Right ventricle myocardium inferior (tissue), 1 donor: ENCODE measurements around the gene AMDHD2. TPM values are rescaled to one million over a fixed set of nuclear protein-coding genes. Genes with fewer than 3 reads are reported as not detected.

Experiments used
- ATAC-seq: fragments of 200-7000 bp; cut with Tn5 transposase; one replicate; pipeline ENCODE4 v1.9.1; 2020; ENCODE audit warnings: mild to moderate bottlenecking, moderate library complexity
- DNase-seq: peaks from one replicate; pipeline ENCODE4 v3.0.0; 2021; ENCODE audit errors: missing footprints
- intact Hi-C: fragments of 100-400 bp; cut with DNase I; formaldehyde crosslinking; loops from one replicate; pipeline ENCODE4 v1.11.0; 2022
- total RNA-seq: library from RNA; stranded (reverse); fragmentation: NEBNext Ultra II Directional; extraction: Animal tissue kit (Norgen Biotek cat#: 25700); gene quantifications from one replicate; pipeline ENCODE4 v1.2.1, GENCODE V29; 2021
- donor health status: DM: no; HTN: yes; CAD: no; lungs with severe emphysema.

AMDHD2 gene
- total RNA-seq, 1 donor from 2014 or later, result 16.2 TPM

- ATAC-seq (no peak), DNase-seq (peak; percentile 42)
- intact Hi-C loops, result loop anchor here (5.0 kb wide), 1 partner anchor 305 kb away; the partner anchor contains the start of gene MLST8
These were observed 8.0 kb upstream of the AMDHD2 start for GRCh38 chr16:2511996-2512734.

GRCh38 chr16:2512735-2513404 lies 7.3 kb upstream of the AMDHD2 start:
- DNase-seq (peak; percentile 67), ATAC-seq (no peak)
- intact Hi-C loops, result loop anchor here (1.0 to 5.0 kb wide), 2 partner anchors 12 to 306 kb away; partner anchors contain the start of gene MLST8

GRCh38 chr16:2513405-2514332 lies 6.5 kb upstream of the AMDHD2 start, which contains the start of gene ATP6V0C:
Gene ATP6V0C, plus strand, starts transcription at chr16:2513952. Its CDS starts 152 bp downstream, at chr16:2514104.
- intact Hi-C loops, result loop anchor here (1.0 to 5.0 kb wide), 2 partner anchors 12 to 306 kb away; partner anchors contain the start of gene MLST8
- ATAC-seq (peak; percentile 87), DNase-seq (peak; percentile 97)

DNA sequence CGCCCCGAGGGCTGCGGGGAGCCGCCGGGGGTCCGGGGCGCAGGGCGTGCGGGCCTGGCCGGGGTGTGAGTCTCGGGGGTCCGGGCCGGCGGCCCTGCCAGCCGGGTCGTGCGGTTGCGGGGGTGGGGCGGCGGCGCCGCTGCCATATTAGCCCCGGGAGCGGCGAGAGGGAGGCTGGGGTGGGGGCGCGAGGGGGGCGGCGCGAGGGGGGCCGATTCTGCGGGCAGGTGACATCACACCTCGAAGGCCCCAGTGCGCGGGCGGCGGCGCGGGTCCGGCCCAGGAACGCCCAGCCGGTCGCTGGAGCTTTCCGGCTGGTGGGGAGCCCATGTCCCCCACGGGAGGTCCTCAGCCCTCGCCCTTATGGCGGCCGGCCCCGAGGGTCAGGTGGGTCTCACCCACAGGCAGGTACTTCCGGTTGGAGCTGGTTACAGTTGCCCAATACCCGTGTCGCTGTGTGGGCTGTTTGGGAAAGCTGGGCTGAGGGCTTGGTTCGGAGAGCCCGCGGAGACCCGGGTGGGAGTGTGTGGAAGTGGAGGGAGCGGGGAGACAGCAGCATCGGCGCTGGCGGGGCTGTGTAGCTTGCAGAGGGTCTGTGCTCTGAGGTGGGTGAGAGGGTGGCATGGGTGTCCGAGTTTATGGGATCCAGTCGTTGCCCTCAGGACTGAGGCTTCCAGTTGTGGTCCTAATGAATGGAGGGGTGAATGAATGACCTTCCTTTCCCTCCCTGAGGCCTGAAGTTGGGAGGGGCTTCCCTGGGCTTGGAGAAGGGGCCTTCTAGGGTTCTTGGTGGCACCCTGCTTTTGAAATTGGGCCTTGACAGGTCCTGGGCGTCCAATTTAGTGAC lies 5.6 kb upstream of the AMDHD2 start:
- intact Hi-C loops, result loop anchor here (5.0 kb wide), 1 partner anchor 307 kb away; the partner anchor contains the start of gene MLST8
- ATAC-seq, result no peak
- no peak for DNase-seq

DNA sequence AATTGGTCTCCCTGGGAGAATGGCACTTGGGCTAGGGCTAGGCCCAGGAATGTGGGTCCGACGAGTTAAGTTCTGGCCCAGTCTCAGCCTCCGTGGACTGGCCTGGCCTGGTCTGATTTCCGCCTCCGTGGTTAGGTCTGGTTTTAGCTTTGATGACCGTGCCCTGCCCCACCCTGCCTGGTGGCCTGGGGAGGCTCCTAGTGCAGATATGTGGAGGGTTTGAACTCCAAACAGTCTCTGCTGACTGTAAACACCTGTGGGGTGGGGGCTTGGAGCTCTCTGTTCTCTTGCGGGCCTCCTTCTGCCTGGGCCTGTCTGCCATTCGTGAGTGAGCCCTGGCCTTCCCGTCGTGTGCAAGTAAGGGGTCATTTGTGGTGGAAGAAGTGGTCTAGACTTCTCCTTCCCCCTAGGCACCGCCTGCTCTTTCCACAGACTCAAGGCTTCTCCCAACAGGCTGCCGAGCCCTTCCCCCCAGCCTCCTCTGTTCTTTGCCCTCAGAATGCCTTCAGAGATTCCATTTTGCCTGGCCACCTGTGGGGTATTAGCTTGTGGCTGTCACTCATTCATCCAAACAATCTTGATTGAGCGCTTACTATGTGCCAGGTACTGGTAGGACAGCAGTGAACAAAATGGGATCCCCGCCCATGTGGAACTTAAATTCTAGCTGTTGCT lies 4.9 kb upstream of the AMDHD2 start:
- peak; percentile 62 for DNase-seq
- ATAC-seq, result no peak
- intact Hi-C loops, result no loop called here

DNA sequence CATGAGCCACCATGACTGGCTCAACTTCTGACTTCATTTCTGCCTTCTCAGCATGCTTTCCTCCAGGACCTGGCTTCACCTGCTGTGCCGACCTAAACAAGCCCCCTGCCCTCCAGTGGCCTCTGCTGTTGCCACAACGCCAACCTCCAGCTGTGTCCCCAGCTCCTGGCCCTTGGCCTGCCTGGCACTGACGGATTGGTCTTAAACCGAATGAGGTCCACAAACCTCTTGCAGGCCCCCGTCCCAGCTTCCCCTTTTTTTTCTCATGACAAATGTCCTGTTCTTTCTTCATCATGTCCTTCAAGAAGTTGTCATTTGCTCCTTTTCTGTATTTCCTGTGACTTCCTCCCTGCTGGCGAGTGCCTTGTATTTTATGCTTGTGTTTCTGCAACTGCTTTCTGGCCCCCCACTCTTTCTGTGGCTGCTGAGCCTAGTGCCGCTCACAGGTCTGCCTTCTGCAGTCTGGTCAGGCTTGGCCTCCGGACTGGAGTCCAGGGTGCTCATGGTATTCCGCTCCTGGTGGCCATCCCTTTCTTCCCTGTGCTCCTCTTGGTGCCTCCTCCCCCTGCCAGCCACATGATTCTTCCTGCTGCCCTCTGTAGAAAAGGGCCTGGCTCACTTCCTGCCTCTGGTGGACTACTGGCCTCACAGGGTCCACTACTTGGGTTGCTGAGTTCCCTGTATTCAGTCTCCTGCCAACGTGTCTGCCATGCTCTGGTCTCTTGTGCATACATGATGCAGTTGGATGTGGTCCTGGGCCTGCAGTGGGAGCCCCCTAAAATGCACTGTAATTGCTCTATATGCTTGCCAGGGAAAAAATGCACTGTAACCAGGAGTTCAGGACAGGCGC lies 3.6 kb upstream of the AMDHD2 start:
- DNase-seq, result peak; percentile 79
- intact Hi-C loops, result no loop called here

DNA sequence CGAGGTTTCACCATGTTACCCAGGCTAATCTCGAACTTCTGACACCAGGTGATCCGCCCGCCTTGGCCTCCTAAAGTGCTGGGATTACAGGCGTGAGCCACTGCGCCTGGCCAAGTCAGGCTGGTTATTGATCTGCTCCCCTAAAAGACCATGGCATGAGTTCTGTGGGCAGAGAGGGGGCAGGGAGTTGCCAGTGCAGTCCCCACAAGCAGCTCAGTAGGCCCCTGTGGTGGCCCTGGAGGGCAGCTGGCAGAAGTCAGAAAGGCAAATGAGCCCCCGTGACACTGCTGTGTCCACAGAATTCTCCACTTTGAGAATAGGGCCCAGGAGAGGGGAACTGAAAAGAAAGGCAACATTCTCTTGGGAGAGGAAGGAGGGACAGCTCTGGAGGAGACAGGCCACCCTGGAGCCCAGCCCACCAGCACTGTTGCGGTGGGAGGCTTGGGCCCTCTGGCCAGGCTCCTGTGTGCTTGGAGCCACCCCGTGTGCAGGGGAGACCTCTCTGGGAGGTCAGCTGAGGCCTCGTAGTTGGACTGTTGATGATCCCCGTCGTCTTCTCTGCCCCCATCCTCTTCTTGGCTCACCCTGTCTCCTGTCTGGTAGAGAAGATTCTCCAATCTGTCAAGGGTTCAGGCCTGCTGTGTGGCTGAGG lies 2.1 kb upstream of the AMDHD2 start:
- intact Hi-C loops, result no loop called here
- no peak for ATAC-seq
- DNase-seq, result peak; percentile 30

More for the DNA sequence above, 3.6 kb upstream of the AMDHD2 start:
- ATAC-seq, result no peak

- DNase-seq, result peak; percentile 73
- no peak for ATAC-seq
- intact Hi-C loops, result no loop called here
These were observed 1.1 kb upstream of the AMDHD2 start for GRCh38 chr16:2518823-2519710.

DNA sequence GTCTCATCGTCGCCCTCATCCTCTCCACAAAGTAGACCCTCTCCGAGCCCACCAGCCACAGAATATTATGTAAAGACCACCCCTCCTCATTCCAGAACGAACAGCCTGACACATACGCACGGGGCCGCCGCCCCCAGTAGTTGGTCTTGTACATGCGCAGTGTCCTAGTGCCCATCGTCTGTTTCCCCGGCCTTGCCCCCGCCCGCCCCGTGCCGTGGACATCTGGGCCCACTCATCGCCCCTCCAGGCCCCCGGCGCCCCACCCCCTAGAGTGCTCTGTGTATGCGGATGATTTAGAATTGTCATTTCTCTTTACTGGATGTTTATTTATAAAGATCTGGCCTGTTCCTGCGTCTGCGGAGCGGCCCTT lies 475 bp upstream of the AMDHD2 start:
- intact Hi-C loops, result no loop called here

DNA sequence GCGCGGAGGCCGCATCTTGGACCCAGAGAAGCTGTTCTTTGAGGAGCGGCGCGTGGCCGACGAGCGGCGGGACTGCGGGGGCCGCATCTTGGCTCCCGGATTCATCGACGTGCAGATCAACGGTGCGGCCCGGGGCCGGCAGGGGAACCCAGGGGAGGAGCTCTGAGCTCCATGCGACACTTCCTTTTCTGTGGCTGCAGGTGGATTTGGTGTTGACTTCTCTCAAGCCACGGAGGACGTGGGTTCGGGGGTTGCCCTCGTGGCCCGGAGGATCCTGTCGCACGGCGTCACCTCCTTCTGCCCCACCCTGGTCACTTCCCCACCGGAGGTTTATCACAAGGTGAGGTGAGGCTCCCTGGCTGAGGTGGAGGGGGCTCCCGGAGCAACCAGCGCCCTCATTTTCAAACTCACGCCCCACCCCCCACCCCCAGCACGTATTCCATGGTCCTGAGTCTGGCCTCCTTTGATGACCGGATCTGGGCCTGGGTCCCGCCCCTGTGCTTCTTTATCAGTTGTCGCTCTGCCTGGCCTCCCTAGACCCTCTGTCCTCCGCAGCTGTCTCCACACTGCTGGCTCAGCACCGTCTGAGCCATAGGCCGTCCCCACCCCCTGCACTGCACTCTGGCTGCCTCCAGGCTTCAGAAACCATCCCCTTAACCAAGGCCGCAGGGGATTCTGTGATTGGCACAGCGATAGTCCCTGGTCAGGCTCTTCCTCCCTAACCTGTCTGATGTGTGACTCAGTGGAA lies 787 bp downstream of the AMDHD2 start:
- intact Hi-C loops, result no loop called here
- DNase-seq (peak; percentile 82), ATAC-seq (no peak)

More for the DNA sequence above, 475 bp upstream of the AMDHD2 start:
- DNase-seq, result no peak
- ATAC-seq, result no peak

DNA sequence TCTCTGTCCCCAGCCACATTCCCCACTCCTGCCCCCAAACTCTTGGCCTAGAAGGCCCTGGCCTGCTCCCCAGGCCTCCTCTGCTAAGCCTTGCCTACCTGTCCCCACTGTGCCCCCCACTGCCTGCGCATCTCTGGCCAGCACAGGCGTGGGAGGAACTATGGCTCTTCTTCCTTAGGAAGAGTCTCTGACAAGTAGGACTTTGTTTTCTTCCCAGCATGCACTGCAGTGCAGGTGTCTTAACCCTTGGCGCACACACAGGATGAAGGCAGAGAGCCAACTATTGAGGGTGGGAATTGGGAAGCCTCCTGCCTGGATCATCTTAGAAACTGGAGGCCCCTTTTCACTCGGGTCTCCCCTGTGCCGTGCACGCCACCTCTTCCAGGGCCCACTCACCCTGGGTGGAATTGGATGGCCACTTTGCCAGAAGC lies 3.6 kb downstream of the AMDHD2 start:
- intact Hi-C loops, result no loop called here
- DNase-seq (peak; percentile 56), ATAC-seq (no peak)

GRCh38 chr16:2524339-2524938 lies 4.3 kb downstream of the AMDHD2 start:
- intact Hi-C loops, result no loop called here
- DNase-seq (peak; percentile 11), ATAC-seq (no peak)

DNA sequence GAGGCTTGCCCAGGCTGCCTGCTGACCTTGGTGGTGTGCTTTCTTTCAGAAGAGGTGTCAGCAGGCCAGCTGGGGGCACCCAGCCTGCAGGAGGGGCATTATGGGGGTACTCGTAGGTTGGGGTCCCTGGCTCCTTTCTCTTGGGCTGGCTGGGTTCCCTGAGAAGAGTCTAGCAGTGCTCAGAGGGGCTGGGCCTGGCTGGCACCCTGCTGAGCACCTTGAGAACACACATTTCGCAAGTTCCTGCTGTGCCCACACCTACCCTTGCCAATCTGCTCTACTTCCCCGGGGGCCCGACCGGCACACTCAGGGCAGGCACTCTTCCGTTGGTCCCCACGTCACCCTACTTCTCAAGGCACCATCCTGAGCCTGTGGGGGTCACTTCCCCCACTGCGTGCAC lies 6.0 kb downstream of the AMDHD2 start:
- DNase-seq, result peak; percentile 53
- intact Hi-C loops, result no loop called here
- no peak for ATAC-seq
